H1 (cell line): ENCODE measurements around the gene MTG1. TPM values are rescaled to one million over a fixed set of nuclear protein-coding genes. Genes with fewer than 3 reads are reported as not detected.

ENCODE experiments used
- CTCF ChIA-PET: fragments of 300-600 bp; sonication (Branson Sonifier 250); formaldehyde crosslinking; loops from one replicate; lab custom pipeline; 2021; ENCODE audit not compliant: partially characterized antibody; lab: Charles Lee
- POLR2A ChIA-PET: fragments of 300-600 bp; sonication (Branson Sonifier 250); formaldehyde crosslinking; loops from one replicate; lab custom pipeline; 2021; ENCODE audit warnings: inconsistent platforms; ENCODE audit not compliant: partially characterized antibody; lab: Charles Lee
- DNase-seq, 2 experiments: peaks; one replicate each; pipeline versions ENCODE4 v3.0.0 to v3.0.0-alpha.2; 2010 to 2022; ENCODE audit warnings: low spot score in 2 of 2, low read depth in 1 of 2, mixed read lengths in 1 of 2
- FAIRE-seq: peaks from 2 replicates; lab custom pipeline; 2011; peaks lifted over from hg19 to GRCh38; lab: Jason Lieb, UNC
- H2AFZ ChIP-seq: 2 replicates; pipeline ENCODE4 v1.8.1; 2012; ENCODE audit warnings: low read length, inconsistent platforms
- H2AK5ac ChIP-seq: 2 replicates; pipeline ENCODE4 v1.6.1; 2013; ENCODE audit warnings: low read depth, low read length
- H2BK120ac ChIP-seq: replicated peaks from 2 replicates; pipeline ENCODE3; 2013; ENCODE audit warnings: low read depth, low read length, inconsistent platforms
- H2BK12ac ChIP-seq: 2 replicates; pipeline ENCODE4 v1.6.1; 2013; ENCODE audit warnings: low read depth, low read length
- H2BK15ac ChIP-seq: 2 replicates; pipeline ENCODE4 v1.6.1; 2013; ENCODE audit warnings: low read length
- H2BK20ac ChIP-seq: 2 replicates; pipeline ENCODE4 v1.6.1; 2013; ENCODE audit warnings: low read length
- H2BK5ac ChIP-seq: 2 replicates; pipeline ENCODE4 v1.6.1; 2013; ENCODE audit warnings: low read depth, low read length
- H3K14ac ChIP-seq: 2 replicates; pipeline ENCODE4 v1.6.1; 2013; ENCODE audit warnings: inconsistent platforms; ENCODE audit not compliant: insufficient read length
- H3K18ac ChIP-seq: 2 replicates; pipeline ENCODE4 v1.6.1; 2013; ENCODE audit warnings: low read length; ENCODE audit errors: extremely low read depth
- H3K23ac ChIP-seq: 2 replicates; pipeline ENCODE4 v1.6.1; 2013; ENCODE audit warnings: inconsistent platforms; ENCODE audit not compliant: insufficient read length
- H3K23me2 ChIP-seq: 2 replicates; pipeline ENCODE4 v1.6.1; 2013; ENCODE audit warnings: low read depth, low read length
- H3K27ac ChIP-seq: 2 replicates; pipeline ENCODE4 v1.6.1; 2011; ENCODE audit warnings: low read depth, low read length, inconsistent platforms
- H3K27me3 ChIP-seq, 4 experiments: replicated peaks in 1 of 4; 1 replicate in 1 of 4; 2 replicates in 3 of 4; pipeline versions ENCODE4 v1.6.1 to v1.8.1; 2011 to 2013; ENCODE audit warnings: low read length in 3 of 4, mild to moderate bottlenecking in 3 of 4, inconsistent platforms in 2 of 4, mixed read lengths in 2 of 4, moderate library complexity in 1 of 4; ENCODE audit not compliant: control insufficient read depth in 3 of 4, insufficient read depth in 3 of 4; ENCODE audit errors: extremely low read depth in 1 of 4
- H3K36me3 ChIP-seq, 4 experiments: 2 replicates each; pipeline versions ENCODE4 v1.6.1 to v1.8.1; 2011 to 2013; ENCODE audit warnings: mild to moderate bottlenecking in 4 of 4, low read length in 3 of 4, moderate library complexity in 2 of 4, control low read depth in 1 of 4, inconsistent platforms in 1 of 4; ENCODE audit not compliant: insufficient read depth in 4 of 4, control insufficient read depth in 2 of 4
- H3K4ac ChIP-seq: replicated peaks from 2 replicates; pipeline ENCODE3; 2013; ENCODE audit warnings: low read length, low read depth, mixed read lengths, inconsistent platforms; ENCODE audit not compliant: insufficient read length
- H3K4me1 ChIP-seq, 4 experiments: replicated peaks in 1 of 4; 1 replicate in 1 of 4; 2 replicates in 3 of 4; pipeline versions ENCODE4 v1.6.1 to v1.8.1; 2011 to 2013; ENCODE audit warnings: low read length in 3 of 4, inconsistent platforms in 2 of 4, mixed read lengths in 1 of 4; ENCODE audit not compliant: insufficient read depth in 4 of 4, control insufficient read depth in 3 of 4
- H3K4me2 ChIP-seq, 2 experiments: 2 replicates each; pipeline versions ENCODE4 v1.6.1 to v1.8.1; 2011 to 2013; ENCODE audit warnings: low read depth in 2 of 2, low read length in 2 of 2, control low read depth in 1 of 2, inconsistent platforms in 1 of 2, mild to moderate bottlenecking in 1 of 2; ENCODE audit not compliant: insufficient read depth in 1 of 2
- H3K4me3 ChIP-seq, 4 experiments: fragments of 200-600, 300-600 bp in 1 of 4; sonication (generic), shearing (Covaris generic), sonication (Bioruptor Twin) in 1 of 4; 2 replicates each; pipeline versions ENCODE4 v1.5.1 to v1.8.1; 2011 to 2016; ENCODE audit warnings: low read length in 4 of 4, low read depth in 3 of 4, control low read depth in 2 of 4, inconsistent platforms in 2 of 4, mild to moderate bottlenecking in 2 of 4, mixed read lengths in 1 of 4, moderate library complexity in 1 of 4; ENCODE audit not compliant: insufficient read depth in 2 of 4; ENCODE audit errors: extremely low read depth in 1 of 4
- H3K56ac ChIP-seq: replicated peaks from 2 replicates; pipeline ENCODE3; 2013; ENCODE audit warnings: low read depth, mild to moderate bottlenecking, mixed read lengths, low read length, inconsistent platforms; ENCODE audit not compliant: insufficient read length
- H3K79me1 ChIP-seq: 2 replicates; pipeline ENCODE4 v1.6.1; 2013; ENCODE audit warnings: low read depth, low read length, control low read depth
- H3K79me2 ChIP-seq, 2 experiments: 2 replicates each; pipeline versions ENCODE4 v1.6.1 to v1.8.1; 2012 to 2013; ENCODE audit warnings: low read length in 2 of 2, mild to moderate bottlenecking in 2 of 2, inconsistent platforms in 1 of 2; ENCODE audit not compliant: insufficient read depth in 2 of 2, control insufficient read depth in 1 of 2
- H3K9ac ChIP-seq, 4 experiments: replicated peaks in 1 of 4; 1 replicate in 1 of 4; 2 replicates in 3 of 4; pipeline versions ENCODE4 v1.6.1 to v1.8.1; 2011 to 2013; ENCODE audit warnings: low read depth in 3 of 4, low read length in 3 of 4, control low read depth in 2 of 4, mild to moderate bottlenecking in 2 of 4, moderate library complexity in 2 of 4, inconsistent platforms in 1 of 4; ENCODE audit errors: extremely low read depth in 1 of 4
- H3K9me3 ChIP-seq, 2 experiments: 2 replicates each; pipeline versions ENCODE4 v1.6.1 to v1.8.1; 2012 to 2013; ENCODE audit warnings: mild to moderate bottlenecking in 2 of 2, moderate library complexity in 2 of 2, control low read depth in 1 of 2, inconsistent platforms in 1 of 2, low read depth in 1 of 2, low read length in 1 of 2, mixed read lengths in 1 of 2; ENCODE audit not compliant: insufficient read depth in 2 of 2
- H4K20me1 ChIP-seq, 2 experiments: replicated peaks in 1 of 2; 2 replicates each; pipeline versions ENCODE3 to v1.8.1; 2011 to 2013; ENCODE audit warnings: inconsistent platforms in 2 of 2, low read length in 2 of 2, mild to moderate bottlenecking in 1 of 2; ENCODE audit not compliant: insufficient read depth in 2 of 2, control insufficient read depth in 1 of 2
- H4K5ac ChIP-seq: 2 replicates; pipeline ENCODE4 v1.6.1; 2013; ENCODE audit warnings: low read length, low read depth, mixed read lengths, inconsistent platforms; ENCODE audit not compliant: insufficient read length
- H4K8ac ChIP-seq: 2 replicates; pipeline ENCODE4 v1.8.0; 2013; ENCODE audit warnings: mild to moderate bottlenecking, moderate library complexity, low read length, inconsistent platforms; ENCODE audit not compliant: insufficient read depth; ENCODE audit errors: extremely low read depth
- H4K91ac ChIP-seq: replicated peaks from 2 replicates; pipeline ENCODE3; 2013; ENCODE audit warnings: low read length, mixed read lengths, inconsistent platforms; ENCODE audit not compliant: insufficient read length
- BCL11A ChIP-seq, 2 experiments: IDR thresholded peaks; one replicate each; pipeline ENCODE4 v1.6.1; 2011; ENCODE audit warnings: low read depth in 2 of 2, low read length in 2 of 2, mild to moderate bottlenecking in 2 of 2
- ZNF274 ChIP-seq: IDR thresholded peaks from 2 replicates; pipeline ENCODE4 v1.7.0; 2012; ENCODE audit warnings: low read length, borderline replicate concordance; ENCODE audit errors: extremely low read depth
- WGBS, 2 experiments: shearing (Covaris generic) in 1 of 2; methylation state at CpG; one replicate each; pipeline versions ENCODE4 v1.1.6 to v1.1.7; 2013 to 2015; ENCODE audit warnings: low lambda C conversion rate in 2 of 2, mixed read lengths in 2 of 2, inconsistent platforms in 1 of 2, low coverage in 1 of 2, missing lambda C conversion rate in 1 of 2; ENCODE audit not compliant: insufficient replicate concordance in 2 of 2, insufficient coverage in 1 of 2, insufficient read length in 1 of 2; ENCODE audit errors: extremely low coverage in 1 of 2, missing lambda C conversion rate in 1 of 2; 5-methylcytosine and 5-hydroxymethylcytosine counted together
- polyA plus RNA-seq, 7 experiments: library from polyadenylated mRNA; depleted of rRNA in 3 of 7; stranded (reverse) in 5 of 7; unstranded in 2 of 7; fragments of >200 nt in 5 of 7; fragments of 200-250 nt in 2 of 7; gene quantifications; 1 replicate in 5 of 7; 2 replicates in 1 of 7; 4 replicates in 1 of 7; pipeline versions ENCODE4 v1.2.1 to v1.2.3, GENCODE V29; 2011 to 2013; ENCODE audit warnings: missing spikeins in 2 of 7, mixed read lengths in 2 of 7
- total RNA-seq: library from RNA; stranded (reverse); fragmentation: NEBNext Ultra II Directional; extraction: Animal tissue kit (Norgen Biotek cat#: 25700); gene quantifications from 2 replicates; pipeline ENCODE4 v1.2.1, GENCODE V29; 2021
- TF ChIP-seq, protein P1 (sequence below), 3 experiments: IDR thresholded peaks; 1 replicate in 2 of 3; 2 replicates in 1 of 3; pipeline versions ENCODE4 v1.5.1 to v1.6.1; 2011; ENCODE audit warnings: low read length in 3 of 3, mild to moderate bottlenecking in 3 of 3, inconsistent platforms in 2 of 3, low read depth in 1 of 3, moderate library complexity in 1 of 3; ENCODE audit not compliant: insufficient read depth in 1 of 3; ENCODE audit errors: control extremely low read depth in 1 of 3

MTG1 gene
- total and polyA plus RNA-seq, 2 of the 8 experiments (the other 6 are each of a cell fraction or from before 2014, with no cell fraction given): 56.6 to 81.6 TPM

DNA sequence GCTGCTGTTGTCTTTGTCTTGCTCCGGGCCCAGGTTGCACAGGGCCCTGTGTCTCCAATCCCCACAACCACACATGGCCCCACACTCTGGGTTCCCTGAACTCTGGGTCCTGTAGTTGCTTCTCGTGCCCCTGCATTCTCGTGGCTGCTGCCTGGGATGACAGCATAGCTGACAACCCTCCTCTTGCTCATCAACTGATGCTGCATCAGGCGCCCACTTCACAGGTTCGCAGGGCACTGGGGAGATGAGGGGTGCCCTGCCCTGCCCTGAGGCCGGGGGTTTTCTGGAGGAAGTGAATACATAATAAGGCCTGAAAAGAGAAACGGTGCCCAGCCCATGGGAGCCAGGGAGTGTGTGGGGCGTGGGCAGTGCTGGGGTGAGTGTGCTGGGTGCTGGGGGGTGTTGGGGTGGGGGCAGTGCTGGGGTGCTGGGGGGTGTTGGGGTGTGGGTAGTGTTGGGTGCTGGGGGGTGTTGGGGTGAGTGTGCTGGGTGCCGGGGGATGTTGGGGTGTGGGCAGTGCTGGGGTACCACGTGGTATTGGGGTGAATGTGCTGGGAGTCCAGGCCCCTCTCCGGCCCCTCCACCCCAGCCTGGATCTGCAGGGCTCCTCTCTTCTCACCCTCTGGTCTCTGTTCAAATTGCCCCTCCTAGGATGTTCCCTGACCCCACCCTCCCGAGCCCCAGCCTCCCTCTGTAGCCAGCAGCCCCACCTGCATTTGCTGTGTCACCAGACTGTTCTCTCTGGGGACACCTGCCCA lies 2.0 kb upstream of the MTG1 start:
- peaks cover 2% of the 10 kb centered on the region; the same call in 1 of the 2 replicates for H3K23me2 ChIP-seq
- peaks cover 3% of the 10 kb centered on the region for H3K79me1 ChIP-seq
- H3K18ac ChIP-seq: no peak overlapping the region
- ChIA-PET CTCF (interaction anchor here (1.6 to 1.9 kb wide), 2 partner anchors 63 to 64 kb away, joined by 4 read pairs; no protein-coding TSS in a partner anchor), POLR2A (interaction anchor here (0.6 to 6.0 kb wide), 5 partner anchors 9 to 31 kb away, joined by 3 to 25 read pairs (median 4); partner anchors contain the start of gene PAOX)
- H3K27me3 ChIP-seq: no peaks in the 10 kb centered on the region
- peaks cover 4 to 12% (median 4%) of the 10 kb centered on the region in 4 experiments; a peak in 4 of 8 replicates for H3K36me3 ChIP-seq
- FAIRE-seq: no peak
- no peak overlapping the region for H2AFZ ChIP-seq
- peaks cover 0 to 3% (median 0%) of the 10 kb centered on the region in 4 experiments; a peak in 3 of 7 replicates for H3K4me1 ChIP-seq
- H2AK5ac ChIP-seq: no peak overlapping the region
- peaks cover 0 to 3% of the 10 kb centered on the region in 2 experiments for H4K20me1 ChIP-seq
- TF ChIP-seq, protein P1, sequence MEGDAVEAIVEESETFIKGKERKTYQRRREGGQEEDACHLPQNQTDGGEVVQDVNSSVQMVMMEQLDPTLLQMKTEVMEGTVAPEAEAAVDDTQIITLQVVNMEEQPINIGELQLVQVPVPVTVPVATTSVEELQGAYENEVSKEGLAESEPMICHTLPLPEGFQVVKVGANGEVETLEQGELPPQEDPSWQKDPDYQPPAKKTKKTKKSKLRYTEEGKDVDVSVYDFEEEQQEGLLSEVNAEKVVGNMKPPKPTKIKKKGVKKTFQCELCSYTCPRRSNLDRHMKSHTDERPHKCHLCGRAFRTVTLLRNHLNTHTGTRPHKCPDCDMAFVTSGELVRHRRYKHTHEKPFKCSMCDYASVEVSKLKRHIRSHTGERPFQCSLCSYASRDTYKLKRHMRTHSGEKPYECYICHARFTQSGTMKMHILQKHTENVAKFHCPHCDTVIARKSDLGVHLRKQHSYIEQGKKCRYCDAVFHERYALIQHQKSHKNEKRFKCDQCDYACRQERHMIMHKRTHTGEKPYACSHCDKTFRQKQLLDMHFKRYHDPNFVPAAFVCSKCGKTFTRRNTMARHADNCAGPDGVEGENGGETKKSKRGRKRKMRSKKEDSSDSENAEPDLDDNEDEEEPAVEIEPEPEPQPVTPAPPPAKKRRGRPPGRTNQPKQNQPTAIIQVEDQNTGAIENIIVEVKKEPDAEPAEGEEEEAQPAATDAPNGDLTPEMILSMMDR (IDR thresholded peaks at IDR 0.05; ENCODE audit: control extremely low read depth in 1 of 3, insufficient read depth in 1 of 3, low read depth in 1 of 3, low read length in 3 of 3): no peak
- TF ChIP-seq ZNF274 (no peak), BCL11A (IDR thresholded peaks at IDR 0.05; ENCODE audit: low read depth in 2 of 2, low read length in 2 of 2) (no peak)
- WGBS, 2 experiments: 86% methylated on average over 6 of the region's 12 CpGs; no CpG with 5 or more reads in 1 of the 2 experiments
- H2BK12ac ChIP-seq: no peak overlapping the region
- H3K56ac ChIP-seq: no peak overlapping the region
- no peak overlapping the region for H2BK120ac ChIP-seq
- no peak overlapping the region for H3K4me3 ChIP-seq
- DNase-seq: no peak
- H3K23ac ChIP-seq: no peak overlapping the region
- H2BK20ac ChIP-seq: no peak overlapping the region
- no peak overlapping the region for H4K8ac ChIP-seq
- no peak overlapping the region for H3K27ac ChIP-seq
- no peak overlapping the region for H3K9ac ChIP-seq
- no peak overlapping the region for H3K4ac ChIP-seq
- H3K9me3 ChIP-seq: no peaks in the 10 kb centered on the region
- H4K5ac ChIP-seq: no peak overlapping the region
- H3K14ac ChIP-seq: no peak overlapping the region
- no peak overlapping the region for H2BK15ac ChIP-seq
- H4K91ac ChIP-seq: no peak overlapping the region
- peaks cover 0 to 22% of the 10 kb centered on the region in 2 experiments; a peak in 2 of 4 replicates for H3K79me2 ChIP-seq
- H3K4me2 ChIP-seq: no peak overlapping the region
- H2BK5ac ChIP-seq: no peak overlapping the region
